ENCODE results near the gene MAP4K4. TPM values are rescaled to one million over a fixed set of nuclear protein-coding genes. Genes with fewer than 3 reads are reported as not detected.

The MAP4K4 gene
- total RNA-seq, 1 donor from 2014 or later: 122 TPM

DNA sequence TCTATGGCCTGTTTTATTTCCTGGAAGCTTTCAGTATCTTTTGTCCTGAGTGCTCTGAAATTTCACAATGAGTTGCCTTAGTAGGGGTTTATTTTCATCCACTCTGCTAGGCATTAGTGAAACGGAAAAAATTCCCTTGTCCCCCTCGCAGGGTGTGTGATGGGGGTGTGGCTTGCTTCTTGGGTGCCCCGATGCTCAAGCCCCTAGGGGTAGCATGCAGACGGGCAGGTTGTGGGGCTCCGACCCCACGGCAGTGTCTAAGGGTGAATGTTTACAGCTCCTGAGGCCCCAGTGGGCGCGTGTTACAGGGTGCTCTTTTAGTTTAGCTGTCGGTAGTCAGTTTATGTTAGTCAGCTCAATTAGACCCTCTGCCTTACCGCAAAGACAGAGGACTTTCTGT, 32.2 kb upstream of the MAP4K4 start:
- Mint-ChIP-seq H3K36me3 (ENCODE audit: low read depth) (no peaks in the 10 kb centered on the region), H3K27me3 (ENCODE audit: low read depth) (no peaks in the 10 kb centered on the region), H3K27ac (ENCODE audit: unreplicated experiment) (no peak overlapping the region), H3K4me3 (ENCODE audit: unreplicated experiment) (no peak overlapping the region), H3K4me1 (ENCODE audit: low read depth) (no peaks in the 10 kb centered on the region), H3K9me3 (ENCODE audit: low read depth) (no peaks in the 10 kb centered on the region)
- DNase-seq (ENCODE audit: low spot score): no peak
- TF ChIP-seq, protein P1, sequence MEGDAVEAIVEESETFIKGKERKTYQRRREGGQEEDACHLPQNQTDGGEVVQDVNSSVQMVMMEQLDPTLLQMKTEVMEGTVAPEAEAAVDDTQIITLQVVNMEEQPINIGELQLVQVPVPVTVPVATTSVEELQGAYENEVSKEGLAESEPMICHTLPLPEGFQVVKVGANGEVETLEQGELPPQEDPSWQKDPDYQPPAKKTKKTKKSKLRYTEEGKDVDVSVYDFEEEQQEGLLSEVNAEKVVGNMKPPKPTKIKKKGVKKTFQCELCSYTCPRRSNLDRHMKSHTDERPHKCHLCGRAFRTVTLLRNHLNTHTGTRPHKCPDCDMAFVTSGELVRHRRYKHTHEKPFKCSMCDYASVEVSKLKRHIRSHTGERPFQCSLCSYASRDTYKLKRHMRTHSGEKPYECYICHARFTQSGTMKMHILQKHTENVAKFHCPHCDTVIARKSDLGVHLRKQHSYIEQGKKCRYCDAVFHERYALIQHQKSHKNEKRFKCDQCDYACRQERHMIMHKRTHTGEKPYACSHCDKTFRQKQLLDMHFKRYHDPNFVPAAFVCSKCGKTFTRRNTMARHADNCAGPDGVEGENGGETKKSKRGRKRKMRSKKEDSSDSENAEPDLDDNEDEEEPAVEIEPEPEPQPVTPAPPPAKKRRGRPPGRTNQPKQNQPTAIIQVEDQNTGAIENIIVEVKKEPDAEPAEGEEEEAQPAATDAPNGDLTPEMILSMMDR (IDR thresholded peaks at IDR 0.05): no peak

DNA sequence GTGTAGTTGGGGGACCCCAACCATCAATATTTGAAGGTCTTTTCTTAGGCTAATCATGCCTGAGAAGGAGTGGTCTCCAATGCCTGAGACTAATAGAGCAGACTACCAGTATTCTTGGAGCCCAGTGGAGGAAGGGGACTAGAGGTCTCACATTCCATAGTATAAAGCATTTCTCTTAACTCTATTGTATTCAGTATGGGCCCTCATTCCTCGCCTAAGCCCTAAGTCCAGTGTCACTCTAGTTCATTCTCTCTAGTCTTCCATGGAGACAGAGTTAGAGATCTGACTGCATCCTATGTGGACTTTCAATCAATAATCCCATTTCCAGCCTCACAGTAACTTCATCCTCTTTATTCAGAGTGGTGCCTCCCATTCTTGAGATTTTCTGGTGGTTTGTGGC, 29.7 kb upstream of the MAP4K4 start:
- Mint-ChIP-seq H3K4me1 (ENCODE audit: low read depth) (no peaks in the 10 kb centered on the region), H3K27ac (ENCODE audit: unreplicated experiment) (no peak overlapping the region), H3K9me3 (ENCODE audit: low read depth) (peaks cover 10% of the 10 kb centered on the region), H3K27me3 (ENCODE audit: low read depth) (no peaks in the 10 kb centered on the region), H3K4me3 (ENCODE audit: unreplicated experiment) (no peak overlapping the region), H3K36me3 (ENCODE audit: low read depth) (peaks cover 1% of the 10 kb centered on the region)
- DNase-seq (ENCODE audit: low spot score): no peak
- TF ChIP-seq, protein P1 (IDR thresholded peaks at IDR 0.05): no peak

DNA sequence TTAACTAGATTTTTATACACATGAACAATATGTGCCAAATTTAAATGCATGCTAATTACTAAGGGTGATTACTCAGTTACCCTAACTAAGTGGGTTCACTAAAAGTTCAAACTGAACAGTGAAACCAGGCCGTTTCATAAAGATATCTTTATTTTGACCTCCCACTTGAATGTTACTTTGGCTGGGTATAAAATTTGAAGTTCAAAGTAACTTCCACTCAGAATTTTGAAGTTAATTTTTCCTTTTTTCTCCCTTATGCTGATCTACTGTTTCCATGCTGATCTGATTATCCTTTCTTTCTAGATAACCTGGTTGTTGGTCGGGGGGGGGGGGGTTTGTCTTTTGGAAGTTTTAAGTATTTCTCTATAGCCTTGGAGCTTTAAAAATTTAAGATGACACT, 25.5 kb upstream of the MAP4K4 start:
- TF ChIP-seq, protein P1 (IDR thresholded peaks at IDR 0.05): no peak
- Mint-ChIP-seq H3K27me3 (ENCODE audit: low read depth) (no peaks in the 10 kb centered on the region), H3K9me3 (ENCODE audit: low read depth) (peaks cover 10% of the 10 kb centered on the region), H3K4me1 (ENCODE audit: low read depth) (no peaks in the 10 kb centered on the region), H3K4me3 (ENCODE audit: unreplicated experiment) (no peak overlapping the region), H3K36me3 (ENCODE audit: low read depth) (peaks cover 1% of the 10 kb centered on the region), H3K27ac (ENCODE audit: unreplicated experiment) (no peak overlapping the region)
- no peak for DNase-seq (ENCODE audit: low spot score)

DNA sequence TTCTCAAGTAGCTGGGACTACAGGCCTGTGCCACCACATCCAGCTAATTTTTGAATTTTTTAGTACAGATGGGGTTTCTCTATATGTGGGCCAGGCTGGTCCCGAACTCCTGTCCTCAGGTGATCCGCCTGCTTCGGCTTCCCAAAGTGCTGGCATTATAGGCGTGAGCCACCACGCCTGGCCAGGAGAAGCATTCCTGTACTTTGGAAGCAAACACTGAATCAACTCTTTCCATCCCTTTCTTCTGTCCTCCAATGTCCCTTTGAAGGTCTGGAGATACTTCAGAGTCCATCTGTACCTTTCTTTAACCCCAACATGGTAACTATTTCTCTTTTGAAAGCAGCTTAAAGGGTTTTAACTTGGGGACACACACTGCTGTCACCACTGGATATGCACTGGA, 23.6 kb upstream of the MAP4K4 start:
- H3K9me3 Mint-ChIP-seq (ENCODE audit: low read depth): peaks cover 14% of the 10 kb centered on the region
- H3K27me3 Mint-ChIP-seq (ENCODE audit: low read depth): no peaks in the 10 kb centered on the region
- no peaks in the 10 kb centered on the region for H3K4me1 Mint-ChIP-seq (ENCODE audit: low read depth)
- H3K4me3 Mint-ChIP-seq (ENCODE audit: unreplicated experiment): no peak overlapping the region
- no peak overlapping the region for H3K27ac Mint-ChIP-seq (ENCODE audit: unreplicated experiment)
- H3K36me3 Mint-ChIP-seq (ENCODE audit: low read depth): peaks cover 1% of the 10 kb centered on the region
- TF ChIP-seq, protein P1 (IDR thresholded peaks at IDR 0.05): no peak
- DNase-seq (ENCODE audit: low spot score): no peak

DNA sequence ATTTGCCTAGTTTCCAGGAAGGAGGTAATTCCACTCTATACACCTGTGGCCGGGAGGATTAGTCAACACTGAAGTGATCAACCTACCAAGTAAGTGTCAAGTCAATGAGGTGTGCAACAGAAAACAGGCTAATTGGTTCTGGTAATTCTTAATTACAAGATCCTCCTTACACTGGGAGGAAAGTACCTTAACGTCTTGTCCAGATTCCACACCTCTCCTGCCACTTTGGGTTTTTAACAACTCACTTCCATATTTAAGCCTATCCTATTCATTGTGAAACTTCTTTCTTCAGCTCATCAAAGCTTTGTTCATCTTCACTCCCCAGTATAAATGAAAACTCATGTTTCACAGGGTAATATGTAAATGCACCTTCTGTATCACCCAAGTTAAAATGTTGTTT, 22.0 kb upstream of the MAP4K4 start:
- TF ChIP-seq, protein P1 (IDR thresholded peaks at IDR 0.05): no peak
- H3K27me3 Mint-ChIP-seq (ENCODE audit: low read depth): no peaks in the 10 kb centered on the region
- no peak overlapping the region for H3K4me3 Mint-ChIP-seq (ENCODE audit: unreplicated experiment)
- H3K36me3 Mint-ChIP-seq (ENCODE audit: low read depth): peaks cover 1% of the 10 kb centered on the region
- no peaks in the 10 kb centered on the region for H3K4me1 Mint-ChIP-seq (ENCODE audit: low read depth)
- H3K27ac Mint-ChIP-seq (ENCODE audit: unreplicated experiment): no peak overlapping the region
- peaks cover 14% of the 10 kb centered on the region for H3K9me3 Mint-ChIP-seq (ENCODE audit: low read depth)
- DNase-seq (ENCODE audit: low spot score): no peak

Data from chondrocyte (in vitro differentiated cells).